CMK (cell line): ENCODE data around the gene SLC35G2.
"Not testable (repeated sequence)": the region's sequence is repeated elsewhere in the genome, so short reads cannot be mapped to it uniquely, and the experiment has no call there.

Source experiments
- DNase-seq: peaks from one replicate; pipeline ENCODE4 v3.0.0-alpha.2; 2010; ENCODE audit warnings: low read depth

SLC35G2 gene

DNA sequence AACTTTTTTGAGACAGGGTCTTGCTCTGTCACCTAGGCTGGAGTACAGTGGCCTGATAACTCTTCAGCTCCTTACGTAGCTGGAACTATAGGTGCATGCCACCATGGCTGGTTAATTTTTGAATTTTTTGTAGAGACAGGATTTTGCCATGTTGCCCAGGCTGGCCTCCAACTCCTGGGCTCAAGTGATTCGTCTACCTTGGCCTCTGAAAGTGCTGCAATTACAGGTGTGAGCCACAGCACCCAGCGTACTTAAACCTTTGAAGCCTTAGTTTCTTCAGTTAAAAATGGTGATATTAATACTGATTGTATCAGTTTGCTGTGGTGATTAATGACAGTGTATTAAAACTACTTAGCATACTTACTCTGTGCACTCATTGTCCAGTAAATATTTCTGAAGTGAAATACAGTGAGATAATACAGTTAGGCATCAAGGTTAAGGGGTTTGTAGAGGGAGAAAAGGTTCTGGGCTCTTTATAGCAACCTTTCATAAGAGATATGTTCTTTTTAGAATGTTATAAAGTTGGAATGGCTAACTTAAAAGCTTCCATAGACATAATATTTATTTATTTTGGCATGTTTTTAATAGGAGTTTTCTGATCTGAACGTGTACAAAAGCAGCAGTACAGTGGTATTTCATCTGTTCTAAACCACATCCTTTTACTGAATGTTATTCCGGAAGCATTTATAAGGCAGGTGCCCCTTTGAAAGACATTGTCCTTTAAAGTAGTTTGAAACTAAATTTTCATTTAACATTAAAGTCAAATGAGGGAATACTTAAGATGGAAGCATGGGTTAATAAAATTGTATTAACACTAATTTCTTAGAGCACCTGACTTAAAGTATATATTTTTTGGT, 66.7 kb downstream of the SLC35G2 start:
- DNase-seq = no peak

- DNase-seq = no peak
These were observed 71.0 kb downstream of the SLC35G2 start for GRCh38 chr3:136889947-136890346.

DNA sequence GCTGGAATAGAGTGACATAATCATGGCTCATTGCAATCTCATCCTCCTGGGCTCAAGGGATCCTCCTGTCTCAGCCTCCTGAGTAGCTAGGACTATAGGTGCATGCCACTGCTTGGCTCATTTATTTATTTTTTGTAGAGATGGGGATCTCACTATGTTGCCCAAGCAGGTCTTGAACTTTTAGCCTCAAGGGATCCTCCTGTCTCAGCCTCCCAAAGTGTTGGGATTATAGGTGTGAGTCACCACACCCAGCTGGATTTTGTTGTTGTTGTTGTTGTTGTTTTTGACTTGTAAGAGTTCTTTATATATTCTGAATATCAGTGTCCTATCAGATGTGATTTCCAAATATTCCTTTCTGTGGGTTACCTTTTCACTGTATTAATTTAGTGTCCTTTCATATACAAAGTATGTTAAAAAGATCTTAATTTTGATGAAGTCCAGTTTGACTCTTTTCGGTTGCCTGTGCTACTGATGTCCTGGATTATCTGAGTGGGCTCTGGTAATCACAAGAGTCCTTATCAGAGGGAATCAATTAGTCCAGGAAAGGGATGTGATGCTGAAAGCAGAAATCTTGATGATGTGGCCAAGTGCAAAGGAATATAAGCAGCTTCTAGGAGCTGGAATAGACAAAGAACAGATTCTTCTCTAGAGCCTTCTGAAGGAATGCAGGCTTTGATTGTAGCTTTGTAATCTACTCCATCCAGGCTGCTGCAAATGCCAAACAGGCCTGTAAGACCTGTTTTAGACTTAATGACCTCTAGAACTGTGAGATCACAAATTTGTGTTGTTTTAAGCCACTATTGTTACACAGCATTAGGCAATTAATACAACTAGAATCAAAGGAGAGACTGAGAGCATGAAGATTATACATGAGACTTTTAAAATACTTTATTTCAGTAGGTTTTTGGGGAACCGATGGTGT, 73.3 kb downstream of the SLC35G2 start:
- DNase-seq = no peak

GRCh38 chr3:136893848-136894443, 75.0 kb downstream of the SLC35G2 start:
- DNase-seq = no peak

- not testable (repeated sequence) for DNase-seq
These were observed 78.2 kb downstream of the SLC35G2 start for GRCh38 chr3:136897171-136897570.

- no peak for DNase-seq
These were observed 79.6 kb downstream of the SLC35G2 start for GRCh38 chr3:136898549-136898948.

DNA sequence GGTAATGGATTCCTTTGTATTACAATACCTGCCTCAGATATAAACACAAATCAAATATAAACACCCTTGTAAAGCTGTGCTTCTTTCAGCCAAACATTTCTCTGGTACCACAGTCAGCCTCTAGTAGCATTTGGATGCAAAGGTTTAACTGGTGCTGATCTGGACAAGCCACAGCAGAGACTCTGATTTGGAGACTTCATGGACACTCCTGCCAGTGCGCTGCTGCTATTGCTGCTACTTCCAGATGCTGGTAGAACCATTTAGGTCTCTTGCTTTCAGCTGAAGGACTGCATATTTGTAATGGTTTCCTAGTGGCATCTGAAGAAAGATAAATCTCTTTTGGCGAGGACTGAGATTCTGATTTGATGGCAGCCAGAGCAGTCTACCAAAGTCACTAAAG, 80.0 kb downstream of the SLC35G2 start:
- DNase-seq = no peak

- peak; percentile 41 for DNase-seq
These were observed 80.8 kb downstream of the SLC35G2 start for GRCh38 chr3:136899622-136900158.

GRCh38 chr3:136900694-136901093, 81.8 kb downstream of the SLC35G2 start:
- not testable (repeated sequence) for DNase-seq

- DNase-seq = no peak
These were observed 82.5 kb downstream of the SLC35G2 start for GRCh38 chr3:136901391-136901790.

DNA sequence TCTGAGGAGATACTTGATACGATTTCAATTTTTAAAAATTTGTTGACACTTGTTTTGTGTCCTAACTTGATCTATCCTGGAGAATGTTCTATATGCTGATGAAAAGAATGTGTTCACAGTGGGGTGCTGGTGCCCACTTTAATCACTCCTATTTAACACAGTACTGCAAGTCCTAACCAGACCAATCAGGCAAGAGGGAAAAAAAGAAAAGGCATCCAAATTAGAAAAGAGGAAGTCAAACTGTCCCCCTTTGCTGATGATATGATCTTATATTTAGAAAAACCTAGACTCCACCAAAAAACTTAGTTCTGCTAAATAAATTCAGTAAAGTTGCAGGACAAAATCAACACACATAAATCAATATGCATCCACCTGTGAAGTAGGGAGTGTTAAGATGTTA, 83.6 kb downstream of the SLC35G2 start:
- not testable (repeated sequence) for DNase-seq

- DNase-seq = no peak
These were observed 85.0 kb downstream of the SLC35G2 start for GRCh38 chr3:136903899-136904298.

- DNase-seq = no peak
These were observed 85.8 kb downstream of the SLC35G2 start for GRCh38 chr3:136904746-136905145.
